PC-3 (cell line): Measurements from ENCODE around the gene KCNJ13. TPM values are rescaled to one million over a fixed set of nuclear protein-coding genes. Genes with fewer than 3 reads are reported as not detected.
A peak's percentile ranks its signal among the peaks of the same experiment; 100 is the strongest.

Experiments used
- ATAC-seq: fragments of 200-7000 bp; cut with Tn5 transposase; 2 replicates; pipeline ENCODE4 v1.9.1; 2020; ENCODE audit warnings: mild to moderate bottlenecking, moderate library complexity
- BruUV-seq: library from RNA; stranded (reverse); fragments of 400-500 nt; replicated peaks from 2 replicates; lab custom pipeline; 2021; lab: Mats Ljungman, UMichigan
- CTCF ChIA-PET: fragments of 300-600 bp; sonication (Branson Sonifier 250); formaldehyde crosslinking; loops from one replicate; lab custom pipeline; 2022; ENCODE audit warnings: antibody characterized with exemption; lab: Charles Lee
- POLR2A ChIA-PET: fragments of 300-600 bp; sonication (Branson Sonifier 250); formaldehyde crosslinking; loops from one replicate; lab custom pipeline; 2022; ENCODE audit warnings: antibody characterized with exemption; ENCODE audit not compliant: unreplicated experiment; lab: Charles Lee
- DNase-seq: peaks from one replicate; pipeline ENCODE4 v3.0.0-alpha.2; 2015
- H2AFZ ChIP-seq: fragments of 300-600 bp; sonication (generic); 2 replicates; pipeline ENCODE4 v1.6.0; 2016; ENCODE audit warnings: antibody characterized with exemption, low read length
- H3F3A ChIP-seq: fragments of 300-600 bp; sonication (generic); one replicate; pipeline ENCODE4 v1.6.0; 2017; ENCODE audit warnings: antibody characterized with exemption, low read length, control low read depth, mild to moderate bottlenecking; ENCODE audit not compliant: unreplicated experiment
- H3K27ac ChIP-seq: fragments of 300-600 bp; sonication (generic); 2 replicates; pipeline ENCODE4 v1.5.1; 2016; ENCODE audit warnings: mild to moderate bottlenecking, low read length
- H3K27me3 ChIP-seq: fragments of 300-600 bp; sonication (generic); 2 replicates; pipeline ENCODE4 v1.6.1; 2016; ENCODE audit warnings: low read length, mixed read lengths
- H3K36me3 ChIP-seq: fragments of 300-600 bp; sonication (generic); 2 replicates; pipeline ENCODE4 v1.6.1; 2016; ENCODE audit warnings: low read depth, mixed run types, low read length, mixed read lengths
- H3K4me1 ChIP-seq: fragments of 300-600 bp; sonication (generic); 2 replicates; pipeline ENCODE4 v1.5.1; 2016; ENCODE audit warnings: low read length; ENCODE audit not compliant: insufficient read depth
- H3K4me2 ChIP-seq: fragments of 300-600 bp; sonication (generic); 2 replicates; pipeline ENCODE4 v1.6.0; 2016; ENCODE audit warnings: low read length
- H3K4me3 ChIP-seq: fragments of 300-600 bp; sonication (generic); 2 replicates; pipeline ENCODE4 v1.5.1; 2016; ENCODE audit warnings: mild to moderate bottlenecking, low read length, mixed read lengths
- H3K79me2 ChIP-seq: fragments of 300-600 bp; sonication (generic); 2 replicates; pipeline ENCODE4 v1.6.1; 2017; ENCODE audit warnings: low read length, mixed read lengths
- H3K9ac ChIP-seq: fragments of 300-600 bp; sonication (generic); 2 replicates; pipeline ENCODE4 v1.6.0; 2016; ENCODE audit warnings: mild to moderate bottlenecking, low read length
- H3K9me2 ChIP-seq: fragments of 300-600 bp; sonication (generic); replicated peaks from 2 replicates; pipeline ENCODE4 v1.6.1; 2016; ENCODE audit warnings: mixed run types, low read length, mixed read lengths
- H3K9me3 ChIP-seq: fragments of 300-600 bp; sonication (generic); 2 replicates; pipeline ENCODE4 v1.6.1; 2016; ENCODE audit warnings: low read length, mixed read lengths
- H4K20me1 ChIP-seq: fragments of 300-600 bp; sonication (generic); 2 replicates; pipeline ENCODE4 v1.6.1; 2016; ENCODE audit warnings: low read length, mixed read lengths
- EZH2 ChIP-seq: fragments of 300-600 bp; sonication (generic); IDR thresholded peaks from one replicate; pipeline ENCODE4 v1.6.1; 2017; ENCODE audit warnings: antibody characterized with exemption, mild to moderate bottlenecking, low read length; ENCODE audit not compliant: unreplicated experiment
- EZH2phosphoT487 ChIP-seq: fragments of 300-600 bp; sonication (generic); IDR thresholded peaks from 2 replicates; pipeline ENCODE4 v1.6.1; 2018; ENCODE audit warnings: mild to moderate bottlenecking, antibody characterized with exemption, low read length, borderline replicate concordance
- intact Hi-C: fragments of 100-400 bp; cut with micrococcal nuclease; formaldehyde crosslinking; loops from 2 replicates; pipeline ENCODE4 v1.9.0; 2023
- total RNA-seq: library from RNA; depleted of rRNA; stranded (reverse); fragments of >200 nt; gene quantifications from 2 replicates; pipeline ENCODE4 v1.2.3, GENCODE V29; 2014
- TF ChIP-seq, protein P1 (sequence below): fragments of 300-600 bp; sonication (generic); conservative IDR thresholded peaks from 2 replicates; pipeline ENCODE4 v1.5.1; 2017; ENCODE audit warnings: antibody characterized with exemption, low read depth, mild to moderate bottlenecking, low read length

KCNJ13 gene
- total RNA-seq, 1 experiment from 2014 or later: not detected

DNA sequence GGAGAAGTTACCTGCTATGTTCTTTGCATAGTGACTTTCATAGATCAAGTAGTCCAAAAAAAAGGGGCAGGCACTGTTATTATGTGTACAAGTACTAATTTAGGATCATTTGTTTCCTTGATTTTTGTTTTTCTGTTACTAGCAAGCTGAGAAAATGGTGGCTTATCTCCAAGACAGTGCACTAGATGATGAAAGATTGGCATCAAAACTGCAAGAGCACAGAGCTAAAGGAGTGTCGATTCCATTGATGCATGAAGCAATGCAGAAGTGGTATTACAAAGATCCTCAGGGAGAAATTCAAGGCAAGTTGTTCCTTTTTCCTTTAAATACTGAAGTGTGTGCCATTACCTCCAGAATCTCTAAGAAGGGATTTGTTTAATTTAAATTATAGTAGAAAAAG, 19.6 kb upstream of the KCNJ13 start:
- intact Hi-C loops: no loop called here
- no peak overlapping the region for H3K27ac ChIP-seq
- no TSS peak for BruUV-seq

DNA sequence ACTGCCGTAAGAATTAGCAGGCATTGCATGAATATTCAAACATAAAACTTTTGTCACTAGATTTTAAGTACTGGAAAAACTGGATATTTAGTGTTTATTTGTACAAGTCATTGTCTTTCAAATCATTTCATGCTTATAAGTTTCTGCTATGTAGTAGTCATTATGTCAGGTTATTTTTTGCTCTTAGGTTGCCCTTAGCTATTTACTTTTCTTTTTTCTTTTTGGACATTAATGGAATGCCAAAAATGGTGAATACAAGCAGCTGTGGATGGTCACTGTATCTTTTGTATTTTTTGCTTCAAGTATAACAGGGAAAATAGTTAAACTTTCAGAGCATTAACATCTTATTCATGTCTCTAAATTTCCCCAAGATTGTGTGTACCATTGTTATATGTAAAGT, 18.6 kb upstream of the KCNJ13 start:
- Histone ChIP-seq H3K9me2 (no peaks in the 10 kb centered on the region), H3K9ac (no peak overlapping the region), H3K4me3 (no peak overlapping the region), H3K27me3 (no peaks in the 10 kb centered on the region), H2AFZ (no peak overlapping the region), H3K27ac (no peak overlapping the region), H3K9me3 (no peaks in the 10 kb centered on the region), H4K20me1 (no peaks in the 10 kb centered on the region), H3K4me2 (no peak overlapping the region), H3K4me1 (no peaks in the 10 kb centered on the region), H3K36me3 (peaks cover 64% of the 10 kb centered on the region; the same call in 1 of the 2 replicates), H3K79me2 (no peaks in the 10 kb centered on the region), H3F3A (no peaks in the 10 kb centered on the region)
- DNase-seq (no peak), ATAC-seq (peak; percentile 24; the same call in 1 of the 2 replicates)
- CTCF ChIA-PET: interaction anchor here (0.6 kb wide), 1 partner anchor 22 kb away, joined by 3 read pairs; no protein-coding TSS in a partner anchor
- intact Hi-C loops: no loop called here
- TF ChIP-seq EZH2: no peak
- TF ChIP-seq EZH2phosphoT487: no peak
- TF ChIP-seq, protein P1, sequence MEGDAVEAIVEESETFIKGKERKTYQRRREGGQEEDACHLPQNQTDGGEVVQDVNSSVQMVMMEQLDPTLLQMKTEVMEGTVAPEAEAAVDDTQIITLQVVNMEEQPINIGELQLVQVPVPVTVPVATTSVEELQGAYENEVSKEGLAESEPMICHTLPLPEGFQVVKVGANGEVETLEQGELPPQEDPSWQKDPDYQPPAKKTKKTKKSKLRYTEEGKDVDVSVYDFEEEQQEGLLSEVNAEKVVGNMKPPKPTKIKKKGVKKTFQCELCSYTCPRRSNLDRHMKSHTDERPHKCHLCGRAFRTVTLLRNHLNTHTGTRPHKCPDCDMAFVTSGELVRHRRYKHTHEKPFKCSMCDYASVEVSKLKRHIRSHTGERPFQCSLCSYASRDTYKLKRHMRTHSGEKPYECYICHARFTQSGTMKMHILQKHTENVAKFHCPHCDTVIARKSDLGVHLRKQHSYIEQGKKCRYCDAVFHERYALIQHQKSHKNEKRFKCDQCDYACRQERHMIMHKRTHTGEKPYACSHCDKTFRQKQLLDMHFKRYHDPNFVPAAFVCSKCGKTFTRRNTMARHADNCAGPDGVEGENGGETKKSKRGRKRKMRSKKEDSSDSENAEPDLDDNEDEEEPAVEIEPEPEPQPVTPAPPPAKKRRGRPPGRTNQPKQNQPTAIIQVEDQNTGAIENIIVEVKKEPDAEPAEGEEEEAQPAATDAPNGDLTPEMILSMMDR: no peak
- POLR2A ChIA-PET: no interaction called here
- no TSS peak for BruUV-seq

More for the DNA sequence above, 19.6 kb upstream of the KCNJ13 start:
- Histone ChIP-seq H3F3A (no peaks in the 10 kb centered on the region), H3K4me2 (no peak overlapping the region), H2AFZ (no peak overlapping the region), H4K20me1 (no peaks in the 10 kb centered on the region), H3K9me3 (no peaks in the 10 kb centered on the region), H3K9me2 (no peaks in the 10 kb centered on the region), H3K4me1 (no peaks in the 10 kb centered on the region), H3K9ac (no peak overlapping the region), H3K36me3 (peaks cover 65% of the 10 kb centered on the region; the same call in 1 of the 2 replicates), H3K79me2 (no peaks in the 10 kb centered on the region), H3K27me3 (no peaks in the 10 kb centered on the region), H3K4me3 (no peak overlapping the region)
- no peak for DNase-seq
- ATAC-seq: no peak
- CTCF ChIA-PET: no interaction called here
- TF ChIP-seq, protein P1: no peak
- TF ChIP-seq EZH2 (no peak), EZH2phosphoT487 (no peak)
- POLR2A ChIA-PET: no interaction called here

GRCh38 chr2:232793271-232793670, 16.9 kb upstream of the KCNJ13 start:
- H3K4me1 ChIP-seq: no peaks in the 10 kb centered on the region
- H4K20me1 ChIP-seq: no peaks in the 10 kb centered on the region
- ChIA-PET CTCF (no interaction called here), POLR2A (no interaction called here)
- H3F3A ChIP-seq: no peaks in the 10 kb centered on the region
- no peak for DNase-seq
- H3K36me3 ChIP-seq: peaks cover 74% of the 10 kb centered on the region; the same call in 1 of the 2 replicates
- intact Hi-C loops: no loop called here
- no peak overlapping the region for H3K4me3 ChIP-seq
- no peak overlapping the region for H3K4me2 ChIP-seq
- H3K9me2 ChIP-seq: no peaks in the 10 kb centered on the region
- no peak overlapping the region for H3K27ac ChIP-seq
- H3K27me3 ChIP-seq: no peaks in the 10 kb centered on the region
- BruUV-seq: no TSS peak
- no peaks in the 10 kb centered on the region for H3K9me3 ChIP-seq
- H3K9ac ChIP-seq: no peak overlapping the region
- ATAC-seq: no peak
- no peak overlapping the region for H2AFZ ChIP-seq
- no peaks in the 10 kb centered on the region for H3K79me2 ChIP-seq
- TF ChIP-seq, protein P1: no peak
- TF ChIP-seq EZH2phosphoT487 (no peak), EZH2 (no peak)
